Astrocyte of the cerebellum (primary cell): ENCODE data around the gene CD58.
A peak's percentile ranks its signal among the peaks of the same experiment; 100 is the strongest.

Experiments
- DNase-seq: peaks from one replicate; pipeline ENCODE4 v3.0.0-alpha.2; 2011; ENCODE audit warnings: low read depth
- H3K4me3 ChIP-seq: 2 replicates; pipeline ENCODE4 v1.5.1; 2011; ENCODE audit warnings: mild to moderate bottlenecking, low read depth, low read length, moderate library complexity
- in situ Hi-C: cut with HindIII; loops from 2 replicates; pipeline ENCODE4 v1.10.0; 2017; ENCODE audit warnings: low sequenced_read_pairs
- TF ChIP-seq, protein P1 (sequence below): IDR thresholded peaks from 2 replicates; pipeline ENCODE4 v1.5.1; 2012; ENCODE audit warnings: low read length, low read depth, moderate library complexity, mild to moderate bottlenecking; ENCODE audit errors: missing control alignments

Gene CD58

DNA sequence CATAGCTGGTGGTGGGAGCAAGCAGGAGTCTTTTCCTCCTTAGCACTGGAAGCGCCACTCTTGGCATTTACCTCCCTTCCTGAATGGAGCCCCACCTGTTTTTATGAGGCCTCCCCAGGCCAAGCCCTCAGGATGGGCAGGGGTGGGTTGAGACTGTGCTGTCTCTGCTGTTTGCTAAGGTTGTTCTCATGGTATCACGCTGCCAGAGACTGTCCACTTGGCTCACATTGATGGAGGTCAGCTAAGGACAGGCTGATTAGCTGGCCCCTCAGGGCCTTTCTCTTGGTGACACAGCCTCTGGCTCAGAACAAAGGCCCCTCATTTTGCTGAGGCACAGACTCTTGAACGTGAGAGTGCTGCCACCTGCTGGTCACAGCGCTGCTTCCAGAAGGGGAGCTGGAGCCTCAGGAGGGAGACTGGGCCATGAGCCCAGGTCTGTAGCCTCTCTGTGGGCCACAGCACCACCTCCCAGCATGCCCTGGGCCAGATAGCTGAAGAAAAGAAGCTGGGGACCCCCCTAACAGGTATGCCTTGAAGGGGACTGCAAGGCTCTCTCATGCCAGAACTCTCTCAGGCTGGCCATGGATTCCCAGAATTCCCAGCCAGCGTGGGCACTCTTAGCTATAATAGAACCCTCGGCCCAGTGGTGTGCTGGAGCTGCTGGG is 85.6 kb downstream of the CD58 start:
- in situ Hi-C loops: loop anchor here (25.0 kb wide), 1 partner anchor 323 kb away; no protein-coding TSS in a partner anchor
- peak; percentile 61 for DNase-seq
- no peak overlapping the region for H3K4me3 ChIP-seq
- TF ChIP-seq, protein P1, sequence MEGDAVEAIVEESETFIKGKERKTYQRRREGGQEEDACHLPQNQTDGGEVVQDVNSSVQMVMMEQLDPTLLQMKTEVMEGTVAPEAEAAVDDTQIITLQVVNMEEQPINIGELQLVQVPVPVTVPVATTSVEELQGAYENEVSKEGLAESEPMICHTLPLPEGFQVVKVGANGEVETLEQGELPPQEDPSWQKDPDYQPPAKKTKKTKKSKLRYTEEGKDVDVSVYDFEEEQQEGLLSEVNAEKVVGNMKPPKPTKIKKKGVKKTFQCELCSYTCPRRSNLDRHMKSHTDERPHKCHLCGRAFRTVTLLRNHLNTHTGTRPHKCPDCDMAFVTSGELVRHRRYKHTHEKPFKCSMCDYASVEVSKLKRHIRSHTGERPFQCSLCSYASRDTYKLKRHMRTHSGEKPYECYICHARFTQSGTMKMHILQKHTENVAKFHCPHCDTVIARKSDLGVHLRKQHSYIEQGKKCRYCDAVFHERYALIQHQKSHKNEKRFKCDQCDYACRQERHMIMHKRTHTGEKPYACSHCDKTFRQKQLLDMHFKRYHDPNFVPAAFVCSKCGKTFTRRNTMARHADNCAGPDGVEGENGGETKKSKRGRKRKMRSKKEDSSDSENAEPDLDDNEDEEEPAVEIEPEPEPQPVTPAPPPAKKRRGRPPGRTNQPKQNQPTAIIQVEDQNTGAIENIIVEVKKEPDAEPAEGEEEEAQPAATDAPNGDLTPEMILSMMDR: peak; percentile 86

DNA sequence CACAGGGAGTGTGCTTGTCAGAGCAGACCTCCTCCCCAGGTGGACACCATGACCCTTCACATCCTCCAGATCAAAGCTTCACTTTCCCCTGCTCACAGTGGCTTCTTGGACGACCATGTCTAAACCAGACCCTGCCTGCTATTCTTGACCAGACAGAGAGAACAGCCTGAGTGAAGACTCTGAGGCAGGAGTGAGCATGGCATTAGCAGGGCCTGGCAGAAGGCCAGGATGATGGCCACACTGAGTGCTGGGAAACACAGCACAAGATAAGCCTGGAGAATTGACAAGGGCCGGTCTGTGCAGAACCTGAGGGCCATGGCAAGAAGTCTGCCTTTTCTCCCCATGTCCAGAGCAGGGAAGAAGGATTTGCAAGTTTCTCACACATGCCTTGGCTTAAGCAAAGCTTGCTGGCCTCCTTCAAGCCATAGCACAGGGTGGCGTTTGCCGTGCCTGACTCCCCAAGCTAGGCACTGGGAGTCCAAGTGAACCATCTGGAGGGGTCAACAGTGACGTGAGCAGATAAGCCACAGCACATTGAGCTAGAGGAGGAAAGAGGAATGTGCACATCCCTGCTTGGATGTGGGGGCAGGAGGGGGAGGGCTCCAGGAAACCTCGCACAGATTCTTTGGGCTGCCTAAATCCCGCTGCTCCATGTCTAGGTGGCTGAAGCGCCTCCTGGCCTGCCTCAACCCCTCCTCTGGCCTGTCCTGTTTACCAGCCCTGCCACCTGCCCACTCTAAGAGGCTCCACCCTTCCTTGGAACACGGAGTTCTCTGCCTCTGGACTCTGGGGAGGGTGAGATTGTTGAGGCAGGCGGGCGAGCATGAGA is 87.1 kb downstream of the CD58 start:
- no peak overlapping the region for H3K4me3 ChIP-seq
- DNase-seq: no peak
- TF ChIP-seq, protein P1: no peak
- in situ Hi-C loops: loop anchor here (25.0 kb wide), 1 partner anchor 321 kb away; no protein-coding TSS in a partner anchor

DNA sequence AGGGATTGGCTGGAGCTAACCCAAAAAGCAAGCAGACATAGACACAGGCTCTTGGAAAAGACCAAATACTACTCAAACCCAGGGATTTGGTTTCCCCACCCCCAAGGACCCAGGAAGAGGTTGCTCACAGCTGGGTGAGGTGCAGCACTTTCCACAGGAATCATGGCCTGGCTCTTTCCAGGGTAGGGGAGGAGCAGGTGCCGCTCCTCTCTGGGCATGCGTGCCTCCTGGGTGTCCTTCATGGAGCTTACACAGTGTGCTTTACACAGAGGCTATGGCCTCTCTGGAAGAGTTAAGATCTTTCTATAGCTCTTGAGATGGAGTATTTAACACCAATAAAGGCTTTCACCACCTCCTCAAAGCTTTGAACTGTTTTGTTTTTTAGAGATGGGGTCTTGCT is 88.3 kb downstream of the CD58 start:
- in situ Hi-C loops: loop anchor here (25.0 kb wide), 1 partner anchor 320 kb away; no protein-coding TSS in a partner anchor
- no peak for DNase-seq
- TF ChIP-seq, protein P1: no peak
- no peak overlapping the region for H3K4me3 ChIP-seq

DNA sequence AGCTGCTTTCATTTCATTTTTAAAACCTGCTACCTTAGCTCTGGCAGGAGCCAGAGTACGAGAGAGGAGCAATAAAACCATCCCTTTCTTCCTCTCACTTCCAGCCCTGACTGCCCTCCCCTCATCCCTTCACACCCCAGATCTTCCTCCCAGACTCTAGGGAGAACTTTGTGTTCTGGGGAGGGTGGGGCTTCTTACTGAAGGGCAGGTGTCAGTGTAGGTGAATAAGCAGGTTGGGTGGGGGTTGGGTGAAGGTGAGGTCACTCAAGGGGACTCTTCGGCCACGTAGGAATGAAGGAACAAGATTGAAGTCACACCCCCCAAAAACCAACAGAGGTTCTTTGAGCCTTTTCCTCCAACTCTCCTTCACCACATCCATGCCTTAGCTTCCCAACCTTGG is 88.9 kb downstream of the CD58 start:
- no peak overlapping the region for H3K4me3 ChIP-seq
- DNase-seq: no peak
- TF ChIP-seq, protein P1: no peak
- in situ Hi-C loops: loop anchor here (25.0 kb wide), 1 partner anchor 320 kb away; no protein-coding TSS in a partner anchor

DNA sequence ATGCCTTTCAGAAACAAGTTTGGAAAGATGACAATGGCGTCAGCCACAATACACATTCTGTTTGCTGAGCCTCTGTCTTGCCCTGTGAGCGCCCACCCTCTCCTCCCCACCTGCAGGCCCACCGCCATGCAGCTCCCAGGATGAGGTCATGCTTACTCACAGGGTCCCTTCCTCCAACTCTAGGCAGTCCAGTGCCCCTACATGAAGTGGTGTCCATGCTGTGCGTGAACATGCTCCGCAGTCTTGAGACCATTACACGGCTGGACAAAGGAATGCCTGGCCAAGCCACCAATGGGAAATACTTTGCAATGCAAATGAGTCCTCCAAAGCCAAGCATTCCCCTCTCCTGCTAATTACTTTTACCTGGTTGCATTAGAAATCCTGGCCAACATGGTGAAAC is 92.2 kb downstream of the CD58 start:
- TF ChIP-seq, protein P1: no peak
- DNase-seq: no peak
- H3K4me3 ChIP-seq: no peak overlapping the region
- in situ Hi-C loops: loop anchor here (25.0 kb wide), 1 partner anchor 316 kb away; no protein-coding TSS in a partner anchor

DNA sequence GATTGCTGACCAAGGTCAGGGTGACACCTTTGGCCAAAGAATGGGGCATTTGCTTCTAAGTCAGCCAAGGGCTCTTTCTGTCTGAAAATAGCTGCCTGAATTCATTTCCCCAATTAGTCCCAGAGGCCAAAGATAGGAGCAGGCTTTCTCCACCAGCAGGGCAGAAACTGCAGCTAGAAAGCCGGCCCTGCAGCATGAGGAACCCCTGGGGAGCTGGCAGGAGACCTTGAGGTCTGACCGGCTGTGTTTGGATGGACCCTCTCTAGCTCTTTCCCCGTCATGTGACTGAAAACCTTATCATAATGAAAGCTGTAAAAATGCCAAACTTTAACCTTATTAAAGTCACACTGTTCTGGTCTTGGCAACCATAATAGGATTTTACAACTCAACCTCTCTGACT is 93.4 kb downstream of the CD58 start:
- in situ Hi-C loops: loop anchor here (25.0 kb wide), 1 partner anchor 315 kb away; no protein-coding TSS in a partner anchor
- H3K4me3 ChIP-seq: no peak overlapping the region
- TF ChIP-seq, protein P1: no peak
- no peak for DNase-seq
